Measurements from ENCODE around the gene HDLBP.

HDLBP gene

GRCh38 chr2:241275910-241276309 is 39.6 kb downstream of the HDLBP start:
- no peak overlapping the region for H3K4me3 ChIP-seq (ENCODE audit: low read depth, low read length)

DNA sequence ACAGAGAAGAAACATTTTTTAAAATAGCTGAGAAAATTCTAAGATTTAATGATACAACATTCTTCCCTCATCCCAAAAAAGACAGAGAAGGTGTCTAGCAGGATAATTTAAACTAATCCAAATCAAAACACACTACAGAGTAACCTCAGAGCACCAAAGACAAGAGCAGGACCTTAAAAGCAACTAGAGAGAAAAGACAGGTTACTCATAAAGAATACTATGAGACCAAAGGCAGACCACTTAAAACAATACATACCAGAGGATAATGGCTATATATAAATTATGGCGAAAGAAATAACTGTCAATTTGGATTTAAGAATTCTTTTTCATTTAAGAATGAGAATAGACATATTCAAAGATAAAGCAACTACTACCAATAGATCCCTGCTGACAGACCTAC is 40.0 kb downstream of the HDLBP start:
- no peak overlapping the region for H3K4me3 ChIP-seq (ENCODE audit: low read depth, low read length)
- TF ChIP-seq, protein P1, sequence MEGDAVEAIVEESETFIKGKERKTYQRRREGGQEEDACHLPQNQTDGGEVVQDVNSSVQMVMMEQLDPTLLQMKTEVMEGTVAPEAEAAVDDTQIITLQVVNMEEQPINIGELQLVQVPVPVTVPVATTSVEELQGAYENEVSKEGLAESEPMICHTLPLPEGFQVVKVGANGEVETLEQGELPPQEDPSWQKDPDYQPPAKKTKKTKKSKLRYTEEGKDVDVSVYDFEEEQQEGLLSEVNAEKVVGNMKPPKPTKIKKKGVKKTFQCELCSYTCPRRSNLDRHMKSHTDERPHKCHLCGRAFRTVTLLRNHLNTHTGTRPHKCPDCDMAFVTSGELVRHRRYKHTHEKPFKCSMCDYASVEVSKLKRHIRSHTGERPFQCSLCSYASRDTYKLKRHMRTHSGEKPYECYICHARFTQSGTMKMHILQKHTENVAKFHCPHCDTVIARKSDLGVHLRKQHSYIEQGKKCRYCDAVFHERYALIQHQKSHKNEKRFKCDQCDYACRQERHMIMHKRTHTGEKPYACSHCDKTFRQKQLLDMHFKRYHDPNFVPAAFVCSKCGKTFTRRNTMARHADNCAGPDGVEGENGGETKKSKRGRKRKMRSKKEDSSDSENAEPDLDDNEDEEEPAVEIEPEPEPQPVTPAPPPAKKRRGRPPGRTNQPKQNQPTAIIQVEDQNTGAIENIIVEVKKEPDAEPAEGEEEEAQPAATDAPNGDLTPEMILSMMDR (IDR thresholded peaks at IDR 0.05; ENCODE audit: borderline replicate concordance, insufficient read depth, low read depth, low read length), result no peak

More at GRCh38 chr2:241275910-241276309, 39.6 kb downstream of the HDLBP start:
- TF ChIP-seq, protein P1 (IDR thresholded peaks at IDR 0.05; ENCODE audit: borderline replicate concordance, insufficient read depth, low read depth, low read length), result no peak

DNA sequence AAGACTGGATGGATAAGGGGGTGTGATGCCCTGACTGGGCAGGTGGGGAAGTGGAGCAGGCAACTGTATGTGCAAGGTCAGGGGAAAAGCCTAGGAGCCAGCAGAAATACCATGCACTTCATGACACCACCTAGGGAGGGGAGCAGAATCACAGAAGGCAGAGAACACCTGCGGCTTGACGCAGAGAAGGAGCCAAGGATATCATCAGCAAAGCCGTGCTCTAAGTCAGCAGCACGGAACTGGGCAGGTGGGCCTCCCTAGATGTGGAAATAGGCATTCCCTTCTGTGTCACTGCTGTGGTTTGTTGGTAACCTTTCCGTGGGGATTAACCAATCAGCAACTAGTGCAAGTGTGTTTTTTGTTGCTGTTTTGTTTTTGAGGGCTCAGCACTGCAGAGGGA is 41.3 kb downstream of the HDLBP start:
- TF ChIP-seq, protein P1 (IDR thresholded peaks at IDR 0.05; ENCODE audit: borderline replicate concordance, insufficient read depth, low read depth, low read length), result no peak
- no peak overlapping the region for H3K4me3 ChIP-seq (ENCODE audit: low read depth, low read length)

DNA sequence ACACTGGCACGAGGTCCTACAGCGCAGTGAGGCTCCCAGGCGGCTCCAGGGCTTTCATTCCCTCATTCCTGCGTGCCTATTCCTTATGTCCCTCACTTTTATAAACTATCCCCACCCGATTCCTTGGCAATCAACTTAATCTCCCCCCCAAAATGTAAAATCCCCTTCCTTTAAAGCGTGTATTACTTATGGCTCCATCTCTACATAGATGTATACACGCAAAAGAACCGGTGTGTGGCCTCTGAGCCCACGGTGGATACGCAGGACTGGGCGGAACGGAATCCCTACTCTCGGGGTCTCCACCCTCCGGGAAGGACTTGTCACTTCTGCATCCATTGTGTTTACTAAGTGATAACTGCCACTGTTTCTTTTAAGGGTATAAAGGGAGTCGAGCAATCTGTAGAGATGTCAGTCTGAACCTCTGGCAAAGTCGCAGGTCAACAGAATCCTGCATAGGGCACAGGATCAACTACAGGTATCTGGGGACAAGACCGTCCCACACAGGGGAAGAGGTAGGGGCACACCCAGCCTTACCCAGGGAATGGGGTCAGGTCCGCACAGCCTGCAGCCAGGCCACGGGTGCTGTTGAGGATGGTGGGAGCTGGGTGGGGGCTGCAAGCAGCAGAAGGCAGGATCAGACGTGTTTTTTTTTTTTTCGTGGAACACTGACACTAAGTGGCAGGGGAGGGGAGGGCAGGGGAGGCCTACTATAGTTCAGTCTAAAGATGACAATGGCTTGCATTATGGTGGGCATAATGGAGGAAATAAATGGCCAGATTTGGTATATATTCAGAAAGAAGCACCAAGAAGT is 42.1 kb downstream of the HDLBP start:
- peak overlapping the region; percentile 78 for H3K4me3 ChIP-seq (ENCODE audit: low read depth, low read length)
- TF ChIP-seq, protein P1 (IDR thresholded peaks at IDR 0.05; ENCODE audit: borderline replicate concordance, insufficient read depth, low read depth, low read length), result no peak

- TF ChIP-seq, protein P1 (IDR thresholded peaks at IDR 0.05; ENCODE audit: borderline replicate concordance, insufficient read depth, low read depth, low read length), result no peak
- peak overlapping the region; percentile 78 for H3K4me3 ChIP-seq (ENCODE audit: low read depth, low read length)
Measured at GRCh38 chr2:241272303-241273209, 42.9 kb downstream of the HDLBP start.

DNA sequence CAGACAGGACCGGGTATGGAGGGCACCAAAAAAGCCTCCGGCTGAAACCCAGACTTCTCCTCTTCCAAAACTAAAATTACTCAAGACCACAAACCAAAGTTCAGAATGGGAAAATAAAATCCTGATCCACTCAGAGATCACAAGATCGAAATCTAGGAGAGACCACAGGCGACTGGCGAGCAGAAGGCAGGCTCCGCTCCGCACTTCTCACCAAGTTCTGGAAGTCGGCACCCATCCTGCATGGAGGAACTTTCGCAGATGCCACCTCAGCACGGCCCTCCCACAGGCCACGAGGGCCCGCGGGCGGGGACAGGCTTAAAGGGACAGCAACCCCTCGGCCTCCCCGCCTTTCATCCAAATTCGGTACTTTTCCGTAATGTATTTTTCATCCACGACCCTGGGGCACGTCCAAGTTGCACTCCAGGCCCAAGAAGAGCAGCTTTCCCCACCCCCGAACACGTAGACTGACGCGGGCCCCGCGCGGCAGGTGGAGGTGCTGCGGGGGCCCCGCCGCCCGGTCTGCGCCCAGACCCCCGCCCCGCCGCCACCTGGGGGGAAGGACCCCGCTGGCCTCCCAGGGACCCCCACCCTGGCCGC is 43.7 kb downstream of the HDLBP start:
- peak overlapping the region; percentile 78 for H3K4me3 ChIP-seq (ENCODE audit: low read depth, low read length)
- TF ChIP-seq, protein P1 (IDR thresholded peaks at IDR 0.05; ENCODE audit: borderline replicate concordance, insufficient read depth, low read depth, low read length), result no peak
